Activated naive CD4-positive, alpha-beta T cell treated with anti-CD3 and anti-CD28 coated beads for 36 hours (primary cell): ENCODE results near the gene TAS1R2. TPM values are rescaled to one million over a fixed set of nuclear protein-coding genes. Genes with fewer than 3 reads are reported as not detected.
A peak's percentile ranks its signal among the peaks of the same experiment; 100 is the strongest.

Experiments used
- CTCF ChIA-PET: fragments of 350-600 bp; sonication (Branson Sonifier 250); formaldehyde crosslinking; loops from one replicate; lab custom pipeline; 2021; ENCODE audit warnings: antibody characterized with exemption; lab: Charles Lee
- DNase-seq: peaks from one replicate; pipeline ENCODE4 v3.0.0-alpha.2; 2020
- H3K27ac Mint-ChIP-seq: one replicate; pipeline ENCODE4 v1.8.0; 2021; ENCODE audit warnings: mild to moderate bottlenecking, mixed read lengths
- H3K27me3 Mint-ChIP-seq: one replicate; pipeline ENCODE4 v1.8.0; 2021; ENCODE audit warnings: low read depth, mixed read lengths
- H3K36me3 Mint-ChIP-seq: one replicate; pipeline ENCODE4 v1.8.0; 2021; ENCODE audit warnings: low read depth, mixed read lengths
- H3K4me1 Mint-ChIP-seq: one replicate; pipeline ENCODE4 v1.8.0; 2021; ENCODE audit warnings: low read depth, mixed read lengths
- H3K4me3 Mint-ChIP-seq: one replicate; pipeline ENCODE4 v1.8.0; 2021; ENCODE audit warnings: mild to moderate bottlenecking, moderate library complexity, mixed read lengths
- H3K9me3 Mint-ChIP-seq: one replicate; pipeline ENCODE4 v1.8.0; 2021; ENCODE audit warnings: mixed read lengths
- intact Hi-C: fragments of 100-400 bp; cut with micrococcal nuclease; formaldehyde crosslinking; loops from one replicate; pipeline ENCODE4 v1.15.1; 2023
- total RNA-seq, 2 experiments: library from RNA; stranded (reverse); gene quantifications; one replicate each; pipeline ENCODE4 v1.2.3, GENCODE V29; 2021

The TAS1R2 gene
- total RNA-seq, 2 experiments from 2014 or later = not detected

- Mint-ChIP-seq H3K4me1 (no peaks in the 10 kb centered on the region), H3K4me3 (no peak overlapping the region), H3K9me3 (peaks cover 3% of the 10 kb centered on the region), H3K27me3 (peaks cover 8% of the 10 kb centered on the region), H3K27ac (no peak overlapping the region), H3K36me3 (no peaks in the 10 kb centered on the region)
- CTCF ChIA-PET = no interaction called here
- intact Hi-C loops = loop anchor here (10.0 kb wide), 1 partner anchor 145 kb away; no protein-coding TSS in a partner anchor
- DNase-seq = no peak
Observed at GRCh38 chr1:18829671-18830070, 29.8 kb downstream of the TAS1R2 start.

GRCh38 chr1:18828224-18828623 lies 31.2 kb downstream of the TAS1R2 start:
- CTCF ChIA-PET = no interaction called here
- Mint-ChIP-seq H3K9me3 (peaks cover 3% of the 10 kb centered on the region), H3K27ac (no peak overlapping the region), H3K36me3 (no peaks in the 10 kb centered on the region), H3K27me3 (peaks cover 8% of the 10 kb centered on the region), H3K4me3 (no peak overlapping the region), H3K4me1 (no peaks in the 10 kb centered on the region)
- no peak for DNase-seq
- intact Hi-C loops = loop anchor here (10.0 kb wide), 1 partner anchor 143 kb away; no protein-coding TSS in a partner anchor

- DNase-seq = no peak
- H3K4me1 Mint-ChIP-seq = no peaks in the 10 kb centered on the region
- intact Hi-C loops = loop anchor here (10.0 kb wide), 1 partner anchor 139 kb away; no protein-coding TSS in a partner anchor
- no peaks in the 10 kb centered on the region for H3K36me3 Mint-ChIP-seq
- peaks cover 31% of the 10 kb centered on the region for H3K27me3 Mint-ChIP-seq
- no peaks in the 10 kb centered on the region for H3K9me3 Mint-ChIP-seq
- no peak overlapping the region for H3K4me3 Mint-ChIP-seq
- H3K27ac Mint-ChIP-seq = no peak overlapping the region
- CTCF ChIA-PET = interaction anchor here (0.8 to 2.6 kb wide), 3 partner anchors 14 to 226 kb away, joined by 3 to 10 read pairs (median 4); no protein-coding TSS in a partner anchor
Observed at GRCh38 chr1:18823438-18823837, 36.0 kb downstream of the TAS1R2 start.

DNA sequence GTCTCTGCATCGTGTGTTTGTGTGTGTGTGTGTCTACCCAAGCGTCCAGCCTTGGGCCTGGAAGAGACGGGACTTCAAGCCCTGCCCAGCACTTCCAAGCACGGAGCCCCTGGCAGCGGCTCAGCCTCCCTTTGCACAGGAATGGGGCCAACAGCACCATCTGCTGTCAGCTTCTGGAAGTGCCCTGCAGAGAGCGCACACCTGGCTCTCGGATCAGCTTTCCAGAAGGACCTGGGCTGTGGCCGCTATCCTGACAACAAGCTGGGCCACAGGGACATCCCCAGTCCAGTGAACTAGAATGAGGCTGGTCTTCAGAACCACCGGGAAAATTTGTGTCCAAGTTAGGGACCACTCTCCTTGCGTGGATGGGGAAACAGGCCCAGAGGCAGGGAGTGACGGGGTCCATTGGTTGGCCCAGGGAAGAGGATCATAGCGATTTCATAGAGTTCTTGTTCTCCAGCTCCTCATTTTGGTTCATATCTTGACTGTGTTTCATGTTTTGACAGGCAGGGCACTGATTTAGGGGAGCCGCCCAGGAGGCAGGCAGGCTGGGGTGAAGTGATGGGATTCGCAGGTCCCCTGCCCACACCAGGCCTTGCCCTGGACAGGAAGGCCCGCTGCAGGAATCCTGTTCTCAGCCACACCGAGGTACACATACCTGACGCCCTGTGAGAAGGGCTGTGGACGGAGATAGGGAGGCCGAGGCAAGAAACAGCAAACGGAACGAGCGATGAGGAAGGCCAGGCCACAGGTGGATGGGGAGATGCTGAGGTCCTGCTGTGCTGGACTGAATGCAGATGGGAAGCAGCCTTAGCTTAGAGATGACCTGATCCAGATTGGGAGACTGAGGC lies 38.4 kb downstream of the TAS1R2 start:
- intact Hi-C loops = loop anchor here (1.0 to 10.0 kb wide), 2 partner anchors 136 to 224 kb away; no protein-coding TSS in a partner anchor
- no peaks in the 10 kb centered on the region for H3K9me3 Mint-ChIP-seq
- peaks cover 45% of the 10 kb centered on the region for H3K27me3 Mint-ChIP-seq
- no peak overlapping the region for H3K4me3 Mint-ChIP-seq
- no peaks in the 10 kb centered on the region for H3K36me3 Mint-ChIP-seq
- DNase-seq = peak; percentile 81
- no peaks in the 10 kb centered on the region for H3K4me1 Mint-ChIP-seq
- no peak overlapping the region for H3K27ac Mint-ChIP-seq
- CTCF ChIA-PET = interaction anchor here (0.6 to 1.5 kb wide), 13 partner anchors 14 to 453 kb away, joined by 3 to 10 read pairs (median 3); no protein-coding TSS in a partner anchor

DNA sequence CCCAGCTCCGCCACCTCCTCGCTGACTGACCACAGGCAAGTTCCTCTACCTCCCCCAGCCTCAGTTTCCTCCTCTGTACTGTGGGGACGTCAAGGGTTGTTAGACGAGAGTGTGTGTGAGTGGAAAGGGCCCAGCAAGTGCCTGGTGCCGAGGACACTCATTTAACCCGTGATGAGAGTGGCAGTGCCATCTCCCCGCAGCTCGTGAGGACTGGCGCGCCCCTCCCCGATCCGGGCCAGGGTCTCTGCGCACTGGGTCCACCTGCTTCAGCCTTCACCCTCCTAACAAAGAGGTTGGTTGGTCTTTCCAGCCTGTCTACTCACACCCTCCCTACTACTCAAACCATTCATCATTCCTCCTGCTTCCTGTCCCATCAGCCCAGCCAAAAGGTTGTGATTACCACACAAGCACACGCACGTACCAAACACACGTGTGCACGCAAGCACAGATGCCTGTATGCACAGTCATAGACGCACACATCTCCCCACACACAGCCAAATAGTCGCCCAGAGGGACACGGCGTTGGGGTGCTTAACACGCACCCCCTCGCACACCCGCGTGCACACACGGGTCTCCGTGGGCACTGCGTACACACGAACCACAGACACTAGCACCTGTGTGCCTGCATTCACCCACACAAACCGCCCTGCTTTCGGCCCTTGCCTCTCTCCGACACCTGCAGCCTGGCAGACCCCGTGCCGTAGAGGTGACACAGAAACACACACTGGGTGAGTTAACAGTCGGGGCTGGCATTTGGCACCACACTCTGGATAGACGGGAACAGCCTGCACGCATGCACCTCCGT lies 39.3 kb downstream of the TAS1R2 start:
- Mint-ChIP-seq H3K4me3 (no peak overlapping the region), H3K27me3 (peaks cover 44% of the 10 kb centered on the region), H3K9me3 (no peaks in the 10 kb centered on the region), H3K4me1 (no peaks in the 10 kb centered on the region), H3K27ac (no peak overlapping the region), H3K36me3 (no peaks in the 10 kb centered on the region)
- intact Hi-C loops = loop anchor here (1.0 to 10.0 kb wide), 2 partner anchors 135 to 223 kb away; no protein-coding TSS in a partner anchor
- CTCF ChIA-PET = interaction anchor here (0.7 to 1.4 kb wide), 10 partner anchors 14 to 245 kb away, joined by 3 to 5 read pairs (median 3); no protein-coding TSS in a partner anchor
- no peak for DNase-seq

DNA sequence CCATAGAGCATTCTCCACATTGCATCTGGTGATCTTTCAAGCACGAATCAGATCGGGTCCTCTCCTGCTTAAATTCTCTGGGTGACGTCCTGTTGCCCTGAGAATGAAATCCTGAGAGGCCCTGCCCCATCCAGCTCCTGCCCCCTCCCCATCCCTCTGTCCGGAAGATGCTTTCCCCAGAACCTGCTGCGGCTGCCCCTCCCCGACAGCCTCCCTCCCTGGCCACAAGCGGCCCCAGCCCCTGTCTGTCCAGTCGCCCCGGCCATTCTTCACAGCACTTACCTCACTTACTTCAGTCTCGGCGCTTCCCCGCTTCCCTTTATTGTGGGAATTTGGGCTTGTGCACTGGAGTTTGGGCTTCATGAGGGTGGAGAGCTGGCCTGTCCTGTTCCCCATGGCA lies 40.3 kb downstream of the TAS1R2 start:
- CTCF ChIA-PET = interaction anchor here (0.7 to 1.4 kb wide), 2 partner anchors 69 to 222 kb away, joined by 3 to 5 read pairs; no protein-coding TSS in a partner anchor
- intact Hi-C loops = no loop called here
- DNase-seq = no peak
- H3K9me3 Mint-ChIP-seq = no peaks in the 10 kb centered on the region
- H3K27ac Mint-ChIP-seq = no peak overlapping the region
- peaks cover 47% of the 10 kb centered on the region for H3K27me3 Mint-ChIP-seq
- H3K36me3 Mint-ChIP-seq = no peaks in the 10 kb centered on the region
- no peak overlapping the region for H3K4me3 Mint-ChIP-seq
- no peaks in the 10 kb centered on the region for H3K4me1 Mint-ChIP-seq

DNA sequence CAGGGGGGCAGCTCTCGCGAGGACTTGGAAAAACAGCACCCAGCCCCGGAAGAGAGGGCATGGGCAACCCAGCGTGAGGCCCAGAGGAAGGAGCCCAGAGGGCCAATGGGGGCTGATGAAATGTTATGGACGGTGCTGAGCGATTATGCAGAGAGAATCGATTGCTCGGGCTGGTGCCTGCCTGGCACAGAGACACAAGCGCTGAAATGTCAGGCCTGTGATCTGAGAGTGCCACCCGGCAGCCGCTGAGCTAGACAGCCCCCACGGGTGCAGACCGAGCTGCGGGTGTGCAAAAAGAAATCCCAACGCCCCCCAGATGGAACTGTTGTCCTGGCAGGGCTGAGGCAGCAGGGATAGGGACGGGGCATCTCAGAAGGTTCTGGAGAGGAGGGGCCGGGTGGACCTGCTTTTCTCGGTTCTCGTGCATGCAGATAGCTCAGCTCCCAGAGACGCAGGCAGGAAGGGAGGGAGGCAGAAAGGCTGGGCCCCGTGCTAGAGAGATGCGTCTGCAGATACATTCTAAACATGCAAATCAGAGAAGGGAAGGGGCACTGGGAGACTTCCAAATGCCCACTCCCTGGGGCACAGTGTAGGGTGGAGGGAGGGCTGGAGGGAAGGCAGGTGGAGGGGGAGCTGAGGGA lies 41.5 kb downstream of the TAS1R2 start:
- Mint-ChIP-seq H3K27me3 (peaks cover 47% of the 10 kb centered on the region), H3K4me3 (no peak overlapping the region), H3K4me1 (no peaks in the 10 kb centered on the region), H3K27ac (no peak overlapping the region), H3K36me3 (no peaks in the 10 kb centered on the region), H3K9me3 (no peaks in the 10 kb centered on the region)
- CTCF ChIA-PET = interaction anchor here (2.4 kb wide), 1 partner anchor 221 kb away, joined by 6 read pairs; no protein-coding TSS in a partner anchor
- no peak for DNase-seq
- intact Hi-C loops = no loop called here

DNA sequence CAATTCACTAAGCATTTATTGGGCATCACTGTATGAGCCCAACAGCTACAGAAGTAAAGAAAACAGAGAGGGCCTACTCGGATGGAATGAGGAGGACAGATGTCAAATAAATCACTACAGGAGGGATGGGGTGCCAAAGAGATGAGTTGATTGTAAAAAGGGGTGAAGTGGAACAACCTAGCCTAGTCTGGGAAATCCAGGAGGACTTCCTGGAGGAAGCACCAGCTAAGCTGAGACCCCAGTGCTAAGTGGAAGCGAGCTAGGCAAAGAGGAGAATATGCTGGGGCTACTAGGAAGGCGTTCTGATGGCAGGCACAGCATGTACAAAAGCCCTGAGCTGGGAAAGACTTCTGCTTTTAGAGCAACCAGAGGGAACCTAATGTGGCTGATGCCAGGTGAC lies 42.1 kb downstream of the TAS1R2 start:
- Mint-ChIP-seq H3K27me3 (peaks cover 47% of the 10 kb centered on the region), H3K27ac (no peak overlapping the region), H3K36me3 (no peaks in the 10 kb centered on the region), H3K9me3 (no peaks in the 10 kb centered on the region), H3K4me3 (no peak overlapping the region), H3K4me1 (no peaks in the 10 kb centered on the region)
- CTCF ChIA-PET = interaction anchor here (1.2 to 2.4 kb wide), 3 partner anchors 12 to 220 kb away, joined by 3 to 6 read pairs (median 5); no protein-coding TSS in a partner anchor
- no peak for DNase-seq
- intact Hi-C loops = no loop called here

DNA sequence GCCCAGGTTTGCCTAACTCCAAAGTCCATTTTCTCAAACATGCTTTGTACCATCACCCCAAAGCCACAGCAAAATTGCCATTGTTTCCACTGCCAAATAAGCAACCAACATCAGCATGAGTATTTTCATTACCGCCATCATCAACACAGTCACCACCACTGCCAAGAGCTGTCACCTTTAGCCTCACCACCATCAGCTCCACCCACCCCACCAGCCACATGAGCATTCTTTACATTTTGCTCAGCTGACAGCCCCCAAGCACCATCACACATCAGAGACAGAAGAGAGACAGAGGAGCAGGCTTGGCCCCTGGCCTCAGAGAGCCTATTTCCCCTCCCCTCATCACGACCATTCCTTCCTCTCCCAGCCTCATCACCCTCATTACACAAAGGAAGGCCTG lies 42.7 kb downstream of the TAS1R2 start:
- H3K36me3 Mint-ChIP-seq = no peaks in the 10 kb centered on the region
- no peak overlapping the region for H3K4me3 Mint-ChIP-seq
- H3K4me1 Mint-ChIP-seq = no peaks in the 10 kb centered on the region
- intact Hi-C loops = no loop called here
- peaks cover 47% of the 10 kb centered on the region for H3K27me3 Mint-ChIP-seq
- DNase-seq = no peak
- H3K9me3 Mint-ChIP-seq = no peaks in the 10 kb centered on the region
- CTCF ChIA-PET = interaction anchor here (1.2 to 2.4 kb wide), 3 partner anchors 11 to 220 kb away, joined by 3 to 6 read pairs (median 5); no protein-coding TSS in a partner anchor
- H3K27ac Mint-ChIP-seq = no peak overlapping the region

- no peaks in the 10 kb centered on the region for H3K36me3 Mint-ChIP-seq
- intact Hi-C loops = no loop called here
- H3K9me3 Mint-ChIP-seq = no peaks in the 10 kb centered on the region
- H3K4me1 Mint-ChIP-seq = no peaks in the 10 kb centered on the region
- no peak overlapping the region for H3K4me3 Mint-ChIP-seq
- DNase-seq = no peak
- H3K27ac Mint-ChIP-seq = no peak overlapping the region
- peaks cover 38% of the 10 kb centered on the region for H3K27me3 Mint-ChIP-seq
- CTCF ChIA-PET = interaction anchor here (0.6 kb wide), 1 partner anchor 217 kb away, joined by 3 read pairs; no protein-coding TSS in a partner anchor
Observed at GRCh38 chr1:18814874-18815531, 44.5 kb downstream of the TAS1R2 start.

GRCh38 chr1:18814425-18814824 lies 45.0 kb downstream of the TAS1R2 start:
- H3K4me1 Mint-ChIP-seq = no peaks in the 10 kb centered on the region
- CTCF ChIA-PET = interaction anchor here (0.6 to 0.7 kb wide), 2 partner anchors 9 to 217 kb away, joined by 3 read pairs; no protein-coding TSS in a partner anchor
- no peak overlapping the region for H3K4me3 Mint-ChIP-seq
- intact Hi-C loops = no loop called here
- H3K27me3 Mint-ChIP-seq = peaks cover 32% of the 10 kb centered on the region
- no peaks in the 10 kb centered on the region for H3K36me3 Mint-ChIP-seq
- no peak overlapping the region for H3K27ac Mint-ChIP-seq
- H3K9me3 Mint-ChIP-seq = no peaks in the 10 kb centered on the region
- DNase-seq = no peak
